ENCODE data around the gene CALN1.
A peak's percentile ranks its signal among the peaks of the same experiment; 100 is the strongest.

The CALN1 gene

DNA sequence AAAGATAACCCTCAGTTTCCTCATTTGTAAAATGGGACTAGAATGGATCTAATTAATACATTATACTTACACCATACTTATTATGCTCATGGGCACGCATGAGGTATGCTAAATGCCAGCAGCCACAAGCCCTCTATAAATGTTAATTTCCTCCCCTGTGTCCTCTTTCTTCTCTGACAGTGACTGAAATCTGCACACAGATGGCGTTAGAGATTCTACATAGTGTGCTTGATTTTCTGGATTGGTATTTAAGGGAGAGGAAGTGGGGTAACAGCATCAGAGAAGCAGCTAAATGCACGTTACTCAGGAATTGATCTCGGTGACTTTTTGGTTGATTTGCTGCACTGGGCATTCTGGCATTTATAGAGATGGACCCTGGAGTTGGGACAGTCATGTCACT is 568.5 kb downstream of the CALN1 start:
- H3K4me1 Mint-ChIP-seq, result no peaks in the 10 kb centered on the region
- peaks cover 12% of the 10 kb centered on the region for H3K27me3 Mint-ChIP-seq (ENCODE audit: low read depth, poor library complexity)
- H3K36me3 Mint-ChIP-seq (ENCODE audit: low read depth), result no peaks in the 10 kb centered on the region
- H3K4me3 Mint-ChIP-seq, result no peak overlapping the region
- TF ChIP-seq, protein P1, sequence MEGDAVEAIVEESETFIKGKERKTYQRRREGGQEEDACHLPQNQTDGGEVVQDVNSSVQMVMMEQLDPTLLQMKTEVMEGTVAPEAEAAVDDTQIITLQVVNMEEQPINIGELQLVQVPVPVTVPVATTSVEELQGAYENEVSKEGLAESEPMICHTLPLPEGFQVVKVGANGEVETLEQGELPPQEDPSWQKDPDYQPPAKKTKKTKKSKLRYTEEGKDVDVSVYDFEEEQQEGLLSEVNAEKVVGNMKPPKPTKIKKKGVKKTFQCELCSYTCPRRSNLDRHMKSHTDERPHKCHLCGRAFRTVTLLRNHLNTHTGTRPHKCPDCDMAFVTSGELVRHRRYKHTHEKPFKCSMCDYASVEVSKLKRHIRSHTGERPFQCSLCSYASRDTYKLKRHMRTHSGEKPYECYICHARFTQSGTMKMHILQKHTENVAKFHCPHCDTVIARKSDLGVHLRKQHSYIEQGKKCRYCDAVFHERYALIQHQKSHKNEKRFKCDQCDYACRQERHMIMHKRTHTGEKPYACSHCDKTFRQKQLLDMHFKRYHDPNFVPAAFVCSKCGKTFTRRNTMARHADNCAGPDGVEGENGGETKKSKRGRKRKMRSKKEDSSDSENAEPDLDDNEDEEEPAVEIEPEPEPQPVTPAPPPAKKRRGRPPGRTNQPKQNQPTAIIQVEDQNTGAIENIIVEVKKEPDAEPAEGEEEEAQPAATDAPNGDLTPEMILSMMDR (IDR thresholded peaks at IDR 0.05), result no peak
- peaks cover 8% of the 10 kb centered on the region for H3K9me3 Mint-ChIP-seq
- no peak overlapping the region for H3K27ac Mint-ChIP-seq
- no peak for DNase-seq

GRCh38 chr7:71842786-71843185 is 569.4 kb downstream of the CALN1 start:
- Mint-ChIP-seq H3K36me3 (ENCODE audit: low read depth) (no peaks in the 10 kb centered on the region), H3K9me3 (peaks cover 5% of the 10 kb centered on the region), H3K4me1 (no peaks in the 10 kb centered on the region), H3K27me3 (ENCODE audit: low read depth, poor library complexity) (peaks cover 12% of the 10 kb centered on the region), H3K27ac (no peak overlapping the region), H3K4me3 (no peak overlapping the region)
- TF ChIP-seq, protein P1 (IDR thresholded peaks at IDR 0.05), result no peak
- DNase-seq, result no peak

- peaks cover 1% of the 10 kb centered on the region for H3K9me3 Mint-ChIP-seq
- no peak for DNase-seq
- H3K36me3 Mint-ChIP-seq (ENCODE audit: low read depth), result no peaks in the 10 kb centered on the region
- H3K27ac Mint-ChIP-seq, result no peak overlapping the region
- TF ChIP-seq, protein P1 (IDR thresholded peaks at IDR 0.05), result no peak
- H3K4me1 Mint-ChIP-seq, result no peaks in the 10 kb centered on the region
- no peak overlapping the region for H3K4me3 Mint-ChIP-seq
- peaks cover 12% of the 10 kb centered on the region for H3K27me3 Mint-ChIP-seq (ENCODE audit: low read depth, poor library complexity)
Measured at GRCh38 chr7:71842381-71842780, 569.8 kb downstream of the CALN1 start.

GRCh38 chr7:71835056-71835455 is 577.1 kb downstream of the CALN1 start:
- H3K4me3 Mint-ChIP-seq, result no peak overlapping the region
- H3K27me3 Mint-ChIP-seq (ENCODE audit: low read depth, poor library complexity), result peaks cover 3% of the 10 kb centered on the region
- no peak overlapping the region for H3K27ac Mint-ChIP-seq
- no peaks in the 10 kb centered on the region for H3K36me3 Mint-ChIP-seq (ENCODE audit: low read depth)
- TF ChIP-seq, protein P1 (IDR thresholded peaks at IDR 0.05), result no peak
- no peaks in the 10 kb centered on the region for H3K9me3 Mint-ChIP-seq
- no peak for DNase-seq
- H3K4me1 Mint-ChIP-seq, result no peaks in the 10 kb centered on the region

DNA sequence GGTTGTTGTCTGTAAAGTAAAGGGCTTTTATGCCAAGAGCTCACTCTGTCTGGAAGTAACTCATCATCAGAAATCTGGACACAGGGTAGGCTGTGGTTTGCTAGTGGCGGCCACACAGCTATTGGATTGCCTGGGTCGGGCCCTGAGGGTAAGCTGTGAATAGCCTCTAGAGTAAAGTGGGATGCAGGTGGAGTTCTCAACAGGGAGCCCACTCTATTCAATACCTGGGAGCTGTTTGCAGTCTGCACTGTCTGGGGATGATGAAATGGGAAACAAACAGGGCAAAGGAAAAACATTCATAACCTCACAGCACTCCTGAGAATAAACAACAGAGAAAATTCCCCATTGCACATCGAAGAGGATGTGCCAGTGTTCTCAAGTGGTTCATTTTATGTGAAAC is 582.6 kb downstream of the CALN1 start:
- H3K36me3 Mint-ChIP-seq (ENCODE audit: low read depth), result no peaks in the 10 kb centered on the region
- TF ChIP-seq, protein P1 (IDR thresholded peaks at IDR 0.05), result no peak
- no peak overlapping the region for H3K4me3 Mint-ChIP-seq
- no peaks in the 10 kb centered on the region for H3K9me3 Mint-ChIP-seq
- no peak for DNase-seq
- H3K4me1 Mint-ChIP-seq, result no peaks in the 10 kb centered on the region
- peak overlapping the region; percentile 24 for H3K27ac Mint-ChIP-seq
- peaks cover 3% of the 10 kb centered on the region for H3K27me3 Mint-ChIP-seq (ENCODE audit: low read depth, poor library complexity)

GRCh38 chr7:71828361-71828760 is 583.8 kb downstream of the CALN1 start:
- TF ChIP-seq, protein P1 (IDR thresholded peaks at IDR 0.05), result no peak
- H3K27me3 Mint-ChIP-seq (ENCODE audit: low read depth, poor library complexity), result peaks cover 2% of the 10 kb centered on the region
- H3K4me3 Mint-ChIP-seq, result no peak overlapping the region
- no peak for DNase-seq
- H3K27ac Mint-ChIP-seq, result no peak overlapping the region
- H3K4me1 Mint-ChIP-seq, result no peaks in the 10 kb centered on the region
- H3K9me3 Mint-ChIP-seq, result no peaks in the 10 kb centered on the region
- no peaks in the 10 kb centered on the region for H3K36me3 Mint-ChIP-seq (ENCODE audit: low read depth)
